ENCODE measurements around the gene SMC1B. TPM values are rescaled to one million over a fixed set of nuclear protein-coding genes. Genes with fewer than 3 reads are reported as not detected.
"Not testable (repeated sequence)": the region's sequence is repeated elsewhere in the genome, so short reads cannot be mapped to it uniquely, and the experiment has no call there.

The SMC1B gene
- total and polyA plus RNA-seq, 5 donors from 2014 or later = not detected

GRCh38 chr22:45303181-45303580 is 110.2 kb downstream of the SMC1B start:
- H3K4me1 ChIP-seq (ENCODE audit: control insufficient read depth, insufficient read depth, low read length, poor library complexity, severe bottlenecking) = no peaks in the 10 kb centered on the region
- H3K36me3 ChIP-seq (ENCODE audit: control insufficient read depth, insufficient read depth, low read length) = no peaks in the 10 kb centered on the region
- Mint-ChIP-seq H3K9me3 (no peaks in the 10 kb centered on the region), H3K4me3 (no peak overlapping the region), H3K4me1 (peaks cover 0 to 13% (median 0%) of the 10 kb centered on the region in 4 donors), H3K27ac (peak overlapping the region in 1 of 3 donors; percentile 59), H3K36me3 (no peaks in the 10 kb centered on the region), H3K27me3 (no peaks in the 10 kb centered on the region)
- ATAC-seq (ENCODE audit: low read depth in 2 of 2) (no peak), DNase-seq (no peak)
- no peak overlapping the region for H3K27ac ChIP-seq (ENCODE audit: insufficient read depth, low read length, poor library complexity, severe bottlenecking)
- no peak overlapping the region for H3K4me3 ChIP-seq (ENCODE audit: low read depth, low read length)
- H3K9me3 ChIP-seq (ENCODE audit: control insufficient read depth in 2 of 2, low read length in 2 of 2) = no peaks in the 10 kb centered on the region
- no peaks in the 10 kb centered on the region for H3K27me3 ChIP-seq (ENCODE audit: control insufficient read depth, insufficient read depth, low read length)

GRCh38 chr22:45302751-45303150 is 110.6 kb downstream of the SMC1B start:
- no peak overlapping the region for H3K4me3 Mint-ChIP-seq
- H3K27ac ChIP-seq (ENCODE audit: insufficient read depth, low read length, poor library complexity, severe bottlenecking) = no peak overlapping the region

GRCh38 chr22:45298934-45299505 is 114.4 kb downstream of the SMC1B start:
- Mint-ChIP-seq H3K27me3 (peaks cover 6% of the 10 kb centered on the region), H3K9me3 (no peaks in the 10 kb centered on the region), H3K4me1 (peaks cover 7 to 43% (median 17%) of the 10 kb centered on the region in 4 donors), H3K4me3 (no peak overlapping the region), H3K27ac (peak overlapping the region in 2 of 3 donors; percentile 53 to 64), H3K36me3 (no peaks in the 10 kb centered on the region)
- Histone ChIP-seq H3K4me3 (ENCODE audit: low read depth, low read length) (no peak overlapping the region), H3K36me3 (ENCODE audit: control insufficient read depth, insufficient read depth, low read length) (no peaks in the 10 kb centered on the region), H3K9me3 (ENCODE audit: control insufficient read depth in 2 of 2, low read length in 2 of 2) (no peaks in the 10 kb centered on the region), H3K27ac (ENCODE audit: insufficient read depth, low read length, poor library complexity, severe bottlenecking) (no peak overlapping the region), H3K27me3 (ENCODE audit: control insufficient read depth, insufficient read depth, low read length) (no peaks in the 10 kb centered on the region), H3K4me1 (ENCODE audit: control insufficient read depth, insufficient read depth, low read length, poor library complexity, severe bottlenecking) (peaks cover 17% of the 10 kb centered on the region)
- DNase-seq (no peak), ATAC-seq (ENCODE audit: low read depth in 2 of 2) (no peak)

More at GRCh38 chr22:45302751-45303150, 110.6 kb downstream of the SMC1B start:
- H3K27me3 ChIP-seq (ENCODE audit: control insufficient read depth, insufficient read depth, low read length) = no peaks in the 10 kb centered on the region
- no peaks in the 10 kb centered on the region for H3K4me1 ChIP-seq (ENCODE audit: control insufficient read depth, insufficient read depth, low read length, poor library complexity, severe bottlenecking)
- H3K36me3 ChIP-seq (ENCODE audit: control insufficient read depth, insufficient read depth, low read length) = no peaks in the 10 kb centered on the region
- no peaks in the 10 kb centered on the region for H3K9me3 ChIP-seq (ENCODE audit: control insufficient read depth in 2 of 2, low read length in 2 of 2)
- Mint-ChIP-seq H3K27ac (no peak overlapping the region), H3K9me3 (no peaks in the 10 kb centered on the region), H3K27me3 (no peaks in the 10 kb centered on the region), H3K4me1 (peaks cover 0 to 16% (median 0%) of the 10 kb centered on the region in 4 donors), H3K36me3 (no peaks in the 10 kb centered on the region)
- H3K4me3 ChIP-seq (ENCODE audit: low read depth, low read length) = no peak overlapping the region
- DNase-seq = no peak
- no peak for ATAC-seq (ENCODE audit: low read depth in 2 of 2)

- H3K36me3 ChIP-seq (ENCODE audit: control insufficient read depth, insufficient read depth, low read length) = no peaks in the 10 kb centered on the region
- DNase-seq (peak in 2 of 3 donors; percentile 71 to 88), ATAC-seq (ENCODE audit: low read depth in 2 of 2) (peak; percentile 95 to 97)
- peak overlapping the region; percentile 70 for H3K27ac ChIP-seq (ENCODE audit: insufficient read depth, low read length, poor library complexity, severe bottlenecking)
- H3K36me3 Mint-ChIP-seq = no peaks in the 10 kb centered on the region
- no peaks in the 10 kb centered on the region for H3K9me3 ChIP-seq (ENCODE audit: control insufficient read depth in 2 of 2, low read length in 2 of 2)
- H3K27me3 ChIP-seq (ENCODE audit: control insufficient read depth, insufficient read depth, low read length) = no peaks in the 10 kb centered on the region
- H3K4me3 Mint-ChIP-seq = peak overlapping the region; percentile 22 to 83 (median 37)
- H3K27me3 Mint-ChIP-seq = peaks cover 6% of the 10 kb centered on the region
- H3K4me1 Mint-ChIP-seq = peaks cover 7 to 38% (median 17%) of the 10 kb centered on the region in 4 donors
- H3K4me1 ChIP-seq (ENCODE audit: control insufficient read depth, insufficient read depth, low read length, poor library complexity, severe bottlenecking) = peaks cover 17% of the 10 kb centered on the region
- H3K4me3 ChIP-seq (ENCODE audit: low read depth, low read length) = peak overlapping the region; percentile 51
- H3K27ac Mint-ChIP-seq = peak overlapping the region; percentile 92 to 96 (median 95)
- H3K9me3 Mint-ChIP-seq = no peaks in the 10 kb centered on the region
These were observed 116.6 kb downstream of the SMC1B start for GRCh38 chr22:45296628-45297297.

GRCh38 chr22:45295492-45295891 is 117.9 kb downstream of the SMC1B start:
- ATAC-seq (ENCODE audit: low read depth in 2 of 2) = no peak
- no peak for DNase-seq
- H3K9me3 ChIP-seq (ENCODE audit: control insufficient read depth in 2 of 2, low read length in 2 of 2) = no peaks in the 10 kb centered on the region
- Mint-ChIP-seq H3K9me3 (no peaks in the 10 kb centered on the region), H3K27me3 (peaks cover 6% of the 10 kb centered on the region), H3K4me3 (no peak overlapping the region), H3K27ac (peak overlapping the region; percentile 79 to 96 (median 92)), H3K4me1 (peaks cover 7 to 38% (median 17%) of the 10 kb centered on the region in 4 donors), H3K36me3 (no peaks in the 10 kb centered on the region)
- no peaks in the 10 kb centered on the region for H3K36me3 ChIP-seq (ENCODE audit: control insufficient read depth, insufficient read depth, low read length)
- H3K27me3 ChIP-seq (ENCODE audit: control insufficient read depth, insufficient read depth, low read length) = no peaks in the 10 kb centered on the region
- H3K4me3 ChIP-seq (ENCODE audit: low read depth, low read length) = no peak overlapping the region
- peak overlapping the region; percentile 25 for H3K27ac ChIP-seq (ENCODE audit: insufficient read depth, low read length, poor library complexity, severe bottlenecking)
- peaks cover 17% of the 10 kb centered on the region for H3K4me1 ChIP-seq (ENCODE audit: control insufficient read depth, insufficient read depth, low read length, poor library complexity, severe bottlenecking)

GRCh38 chr22:45295004-45295403 is 118.4 kb downstream of the SMC1B start:
- not testable (repeated sequence) for H3K27me3 ChIP-seq (ENCODE audit: control insufficient read depth, insufficient read depth, low read length); H3K9me3 Mint-ChIP-seq; H3K36me3 ChIP-seq (ENCODE audit: control insufficient read depth, insufficient read depth, low read length); H3K27ac ChIP-seq (ENCODE audit: insufficient read depth, low read length, poor library complexity, severe bottlenecking); H3K9me3 ChIP-seq (ENCODE audit: control insufficient read depth in 2 of 2, low read length in 2 of 2); H3K4me3 Mint-ChIP-seq; H3K4me3 ChIP-seq (ENCODE audit: low read depth, low read length); H3K27me3 Mint-ChIP-seq; H3K36me3 Mint-ChIP-seq; DNase-seq; ATAC-seq (ENCODE audit: low read depth in 2 of 2)
- Mint-ChIP-seq H3K4me1 (peaks cover 7 to 38% (median 17%) of the 10 kb centered on the region in 4 donors), H3K27ac (peak overlapping the region in 2 of 3 donors; percentile 92 to 96)
- peaks cover 17% of the 10 kb centered on the region for H3K4me1 ChIP-seq (ENCODE audit: control insufficient read depth, insufficient read depth, low read length, poor library complexity, severe bottlenecking)
